Adrenal gland (tissue), 5 donors: ENCODE data around the gene CFAP92.

Experiments
- CTCF ChIP-seq, 6 experiments: fragments of 450-650 bp in 4 of 6; fragments of 200-600 bp in 2 of 6; sonication (generic) in 1 of 6; IDR thresholded peaks; 1 replicate in 5 of 6; 2 replicates in 1 of 6; pipeline versions ENCODE4 v1.5.1 to v1.8.0; 2016 to 2021; ENCODE audit warnings: antibody characterized with exemption in 6 of 6, mild to moderate bottlenecking in 2 of 6, moderate library complexity in 1 of 6
- POLR2A ChIP-seq, 2 donors: fragments of 450-650 bp; IDR thresholded peaks; one replicate each; pipeline ENCODE4 v1.6.1; 2017; ENCODE audit warnings: antibody characterized with exemption in 2 of 2, mild to moderate bottlenecking in 2 of 2, moderate library complexity in 1 of 2
- donor health status: DM: no; HTN: no; CAD: no.

- no peak for TF ChIP-seq CTCF (IDR thresholded peaks at IDR 0.05)
- no peak for TF ChIP-seq POLR2A (IDR thresholded peaks at IDR 0.05)
Measured at GRCh38 chr3:128931046-128931445, 62.8 kb downstream of the CFAP92 start.
